ENCODE data around the gene SMOC2.

SMOC2 gene

DNA sequence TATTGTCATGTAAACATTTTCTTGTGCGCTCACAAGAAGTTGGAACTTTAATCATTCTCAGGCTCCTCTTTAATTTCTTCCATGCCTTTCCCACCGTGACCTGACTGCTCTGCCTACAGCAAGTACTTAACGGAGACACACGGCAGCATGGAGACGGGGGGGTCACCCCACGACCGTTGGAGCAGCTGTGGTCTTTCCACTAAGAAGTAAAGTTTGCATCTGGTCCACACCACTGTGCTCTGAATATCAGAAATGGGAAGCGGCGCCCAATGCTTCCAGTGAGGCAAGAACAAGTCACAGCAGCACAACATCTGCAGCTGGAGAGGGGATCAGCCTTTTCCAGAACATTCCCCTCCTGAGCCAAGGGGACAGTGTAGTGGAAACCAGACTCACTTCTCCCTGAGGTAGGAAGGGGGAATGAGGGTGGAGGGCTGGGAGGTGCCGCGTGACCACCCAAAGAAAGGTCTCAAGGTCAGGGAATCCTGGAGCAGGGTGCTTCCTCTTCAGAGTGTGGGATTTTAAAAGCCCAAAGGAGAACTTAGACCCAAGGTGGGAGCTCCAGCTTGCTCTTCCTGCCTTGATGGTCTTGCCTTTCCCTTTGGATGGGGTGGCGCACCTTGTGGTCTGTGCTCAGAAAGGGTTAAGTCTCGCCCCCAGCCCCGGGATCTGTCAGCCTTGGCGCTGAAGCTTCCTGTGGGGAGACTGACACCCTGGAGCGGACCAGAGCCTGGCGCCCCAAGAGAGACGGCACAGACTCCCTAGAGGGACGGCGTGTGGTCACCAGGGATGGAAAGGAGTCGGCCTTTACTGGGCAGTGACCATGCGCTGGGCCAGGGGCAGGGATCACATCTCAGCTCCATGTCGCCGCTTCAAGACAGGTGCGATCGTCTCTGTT, 25.6 kb upstream of the SMOC2 start:
- no peak for DNase-seq (ENCODE audit: low spot score)

DNA sequence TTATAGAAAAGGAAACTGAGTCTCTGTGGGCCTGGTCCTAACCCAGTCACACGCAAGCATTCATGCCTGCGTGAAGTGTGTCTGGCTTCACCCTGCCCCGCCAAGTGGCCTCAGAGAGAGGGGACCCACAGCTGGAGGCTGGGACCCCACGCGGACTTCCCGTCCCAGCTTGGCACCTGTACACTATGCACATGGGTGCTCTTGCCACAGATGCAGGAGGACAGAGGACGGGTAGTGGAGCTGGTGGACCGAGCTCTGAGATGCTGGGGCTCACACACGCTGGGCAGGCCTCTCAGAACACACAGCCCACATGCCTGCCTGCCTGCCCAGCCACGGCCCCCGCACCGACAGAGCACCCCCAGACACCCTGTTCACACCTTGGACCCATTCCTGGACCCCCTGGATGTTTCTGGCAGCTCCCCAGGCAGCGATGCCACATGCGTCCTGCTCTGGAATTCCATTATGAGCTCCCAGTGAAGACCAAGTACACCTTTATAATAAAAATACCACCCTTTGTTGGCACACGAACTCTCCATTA, 24.9 kb upstream of the SMOC2 start:
- DNase-seq (ENCODE audit: low spot score): no peak

DNA sequence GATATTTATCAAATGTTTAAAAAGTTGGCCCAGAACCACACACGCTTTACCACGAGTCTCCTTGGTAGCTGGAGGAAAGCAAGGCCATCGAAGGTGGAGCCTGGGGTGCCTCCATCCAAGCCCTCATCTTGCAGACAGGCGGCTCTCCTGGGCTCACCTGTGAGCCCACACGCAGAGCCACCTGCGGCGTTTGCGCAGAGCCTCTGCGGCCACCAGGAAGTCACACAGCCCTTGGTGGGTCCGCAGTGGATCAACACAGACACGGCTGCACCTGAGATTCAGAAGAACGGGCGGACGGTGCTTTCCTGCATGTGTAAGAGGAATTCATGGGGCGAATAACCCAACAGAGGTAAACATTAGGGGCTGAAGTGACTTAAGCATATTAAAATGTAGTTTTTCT, 24.5 kb upstream of the SMOC2 start:
- DNase-seq (ENCODE audit: low spot score): no peak

DNA sequence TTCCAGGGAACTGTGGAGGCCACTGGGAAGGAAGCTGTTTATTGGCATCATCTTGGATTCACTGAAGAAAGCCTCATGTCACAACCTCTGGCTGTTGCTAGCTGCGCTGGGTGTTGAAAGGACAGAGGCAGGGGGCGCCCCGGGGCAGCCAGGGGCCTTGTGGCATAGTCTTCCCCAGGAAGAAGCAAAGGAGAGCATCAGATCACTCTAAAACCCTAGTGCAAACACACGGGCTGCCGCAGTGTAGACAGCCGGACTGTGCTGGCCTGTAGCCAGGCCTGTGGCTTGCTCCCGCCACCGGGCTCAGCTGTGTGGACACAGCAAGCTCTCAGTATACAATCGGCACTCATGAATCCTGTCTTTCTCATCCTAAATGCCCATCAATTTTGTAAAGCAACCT, 23.8 kb upstream of the SMOC2 start:
- DNase-seq (ENCODE audit: low spot score): no peak

DNA sequence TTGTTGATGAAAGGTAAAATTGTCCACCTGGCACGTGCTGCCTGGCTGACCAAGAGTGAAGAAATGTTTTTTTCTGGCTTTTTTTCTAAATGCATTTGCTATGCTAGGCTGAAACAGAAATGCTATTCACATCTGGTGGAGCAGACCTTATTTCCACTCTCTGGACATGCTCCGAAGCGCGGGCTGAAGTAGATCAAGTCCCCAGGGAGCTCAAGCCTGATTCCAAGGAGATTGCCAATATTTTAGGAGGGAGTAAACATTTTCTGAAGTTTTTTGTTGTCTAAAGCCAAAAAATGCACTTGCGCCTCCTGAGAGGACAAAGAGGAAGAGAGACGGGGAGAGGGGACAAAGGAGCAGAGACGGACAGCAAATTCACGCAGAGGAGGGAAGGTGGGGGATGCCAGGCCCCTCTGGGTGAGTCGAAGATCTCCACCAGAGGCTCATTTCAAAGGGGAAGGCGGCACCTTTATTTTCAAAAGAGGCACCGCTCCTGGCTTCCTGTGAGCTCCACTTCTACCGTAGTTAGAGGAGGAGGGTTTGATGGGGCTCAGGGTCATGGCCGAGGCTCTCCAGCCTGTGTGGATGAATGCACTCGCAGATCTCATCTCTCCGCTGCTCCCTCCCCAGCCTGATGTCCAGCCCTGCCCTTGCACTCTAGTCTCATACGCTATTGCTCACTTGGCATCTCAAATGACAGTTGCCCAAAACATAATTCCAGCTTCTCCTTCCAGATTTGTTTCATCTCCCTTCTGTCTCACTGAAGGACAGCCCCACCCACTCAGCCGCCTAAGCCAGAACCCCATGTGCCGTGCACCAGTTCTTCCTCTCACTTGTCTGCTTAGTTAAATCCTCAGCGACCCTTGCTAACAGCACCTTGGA, 23.1 kb upstream of the SMOC2 start:
- DNase-seq (ENCODE audit: low spot score): no peak

DNA sequence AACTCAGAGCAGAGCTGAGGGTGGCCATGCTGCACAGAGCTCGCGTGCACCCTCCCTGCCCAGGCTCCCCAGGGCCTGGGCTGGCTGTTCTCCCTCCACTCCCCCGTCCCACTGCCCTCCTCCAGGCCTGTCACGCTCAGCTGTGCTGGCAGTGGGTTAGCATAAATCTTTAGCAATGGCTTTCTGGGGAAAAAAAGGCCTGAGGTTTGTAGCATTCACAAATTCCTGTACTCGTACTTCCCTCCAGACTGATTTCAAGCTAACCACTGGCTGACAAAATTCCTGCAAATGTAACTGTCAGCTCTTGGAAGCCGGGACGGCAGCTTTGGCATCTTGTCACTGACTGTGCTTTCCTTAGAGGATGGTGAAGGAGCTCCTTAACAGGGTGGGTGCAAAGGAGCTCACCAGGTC, 22.3 kb upstream of the SMOC2 start:
- DNase-seq (ENCODE audit: low spot score): no peak

DNA sequence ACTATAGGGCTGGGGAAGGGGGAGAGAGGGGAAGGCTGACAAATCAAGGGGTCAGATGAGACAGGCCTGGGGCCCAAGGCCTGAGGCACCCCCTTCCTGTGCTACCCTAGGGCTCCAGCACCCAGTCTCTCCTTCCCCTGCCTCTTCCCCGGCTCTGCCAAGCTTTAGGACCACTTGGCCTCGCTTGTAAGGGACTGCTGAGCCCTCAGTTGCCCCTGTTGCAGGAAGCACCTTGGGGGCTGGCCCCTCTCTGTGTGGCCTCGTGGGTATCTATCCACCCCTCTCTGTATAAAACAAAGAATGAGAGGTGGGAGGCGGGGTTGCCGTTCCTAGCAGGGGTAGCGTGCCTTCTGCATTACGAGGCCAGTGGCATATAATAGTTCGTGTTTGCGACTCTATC, 21.4 kb upstream of the SMOC2 start:
- DNase-seq (ENCODE audit: low spot score): no peak

DNA sequence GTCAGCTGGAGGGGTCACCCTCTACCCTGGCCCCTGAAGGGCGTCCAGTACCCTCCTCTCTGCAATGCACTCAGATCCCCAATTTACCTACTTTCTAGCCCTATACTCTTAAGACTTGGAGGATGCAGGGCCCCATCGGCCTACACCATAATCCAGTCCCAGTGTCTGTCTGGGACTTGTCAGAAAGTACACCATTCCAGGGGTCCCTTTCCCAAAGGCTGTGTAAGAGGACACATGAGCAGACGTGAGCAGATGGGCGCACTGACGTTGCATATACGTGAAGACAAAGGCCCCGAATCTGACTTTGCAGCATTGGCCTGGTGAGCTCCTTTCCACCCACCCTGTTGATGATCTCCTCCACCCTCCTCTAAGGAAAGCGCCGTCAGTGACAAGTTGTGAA, 20.9 kb upstream of the SMOC2 start:
- DNase-seq (ENCODE audit: low spot score): no peak

DNA sequence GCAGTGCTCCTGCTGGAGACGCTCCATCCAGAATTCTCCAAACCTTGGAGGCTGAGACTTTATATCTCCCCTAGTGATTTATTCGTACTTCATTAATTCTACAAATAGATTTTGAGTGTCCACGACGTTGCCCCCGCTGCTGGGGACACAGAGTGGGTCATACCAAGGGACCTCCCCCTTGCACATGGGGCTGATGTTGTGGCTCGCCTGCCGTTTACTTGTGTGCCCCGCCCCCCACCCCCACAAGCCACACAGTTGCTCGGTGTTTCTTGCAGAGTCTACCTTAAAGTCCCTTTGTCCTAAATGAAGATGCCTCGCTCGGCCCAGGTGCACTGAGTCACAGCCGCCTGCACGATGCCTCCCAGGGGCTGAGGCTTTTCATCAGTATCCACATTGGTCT, 20.3 kb upstream of the SMOC2 start:
- no peak for DNase-seq (ENCODE audit: low spot score)

DNA sequence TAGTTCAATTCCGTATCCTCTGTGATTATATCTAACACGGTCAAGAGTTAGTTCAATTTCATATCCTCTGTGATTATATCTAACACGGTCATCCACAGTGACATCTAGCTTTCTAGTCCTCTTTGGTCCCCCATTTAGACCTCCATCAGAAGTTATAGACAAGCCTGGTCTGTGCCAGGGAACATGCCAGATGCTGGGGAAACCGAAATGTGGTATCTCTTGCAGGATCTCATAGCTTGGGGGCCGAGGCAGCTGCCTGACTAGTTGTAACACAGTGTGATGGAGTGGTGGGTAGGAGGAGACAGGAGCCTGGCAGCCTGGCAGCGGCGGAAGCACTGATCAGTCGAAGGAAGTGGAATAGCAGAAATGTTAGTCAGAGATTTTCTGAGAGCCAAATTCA, 13.8 kb upstream of the SMOC2 start:
- DNase-seq (ENCODE audit: low spot score): no peak

DNA sequence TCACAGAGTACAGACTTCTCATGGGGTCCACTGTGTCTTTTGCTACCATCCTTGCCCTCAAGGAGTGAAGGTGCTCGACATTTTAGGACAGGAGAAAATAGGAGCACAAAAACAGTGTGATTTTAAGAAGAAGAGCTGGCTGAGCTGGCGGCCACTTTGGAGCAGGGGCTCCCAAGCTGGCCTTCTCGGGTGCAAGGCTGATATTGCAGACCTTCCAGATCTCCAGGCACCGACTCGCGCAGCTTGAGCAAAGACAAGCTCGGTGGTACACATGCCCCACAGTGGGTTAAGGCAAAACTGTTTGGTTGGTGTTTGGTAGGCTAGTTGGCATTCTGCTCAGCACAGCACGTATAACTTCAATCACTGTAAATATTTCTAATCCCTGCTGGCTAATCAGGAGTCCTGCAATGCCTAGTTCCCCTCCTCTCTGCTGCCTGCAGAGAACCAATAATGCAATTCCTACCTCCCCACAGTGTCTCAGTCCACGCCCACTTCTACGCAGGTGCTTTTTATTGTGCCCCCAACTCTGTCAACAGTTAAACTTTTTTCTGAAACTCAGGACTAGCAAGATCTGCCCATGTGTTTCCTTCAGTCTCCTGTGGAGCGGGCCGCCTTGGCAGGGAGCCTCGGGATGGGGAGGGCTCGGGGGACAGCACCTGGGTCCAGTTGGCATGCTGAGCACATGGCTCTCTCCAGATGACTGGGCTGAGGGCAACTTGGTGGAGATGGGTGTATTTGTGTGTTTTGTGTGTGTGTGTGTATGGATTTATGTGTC, 12.7 kb upstream of the SMOC2 start:
- DNase-seq (ENCODE audit: low spot score): no peak

DNA sequence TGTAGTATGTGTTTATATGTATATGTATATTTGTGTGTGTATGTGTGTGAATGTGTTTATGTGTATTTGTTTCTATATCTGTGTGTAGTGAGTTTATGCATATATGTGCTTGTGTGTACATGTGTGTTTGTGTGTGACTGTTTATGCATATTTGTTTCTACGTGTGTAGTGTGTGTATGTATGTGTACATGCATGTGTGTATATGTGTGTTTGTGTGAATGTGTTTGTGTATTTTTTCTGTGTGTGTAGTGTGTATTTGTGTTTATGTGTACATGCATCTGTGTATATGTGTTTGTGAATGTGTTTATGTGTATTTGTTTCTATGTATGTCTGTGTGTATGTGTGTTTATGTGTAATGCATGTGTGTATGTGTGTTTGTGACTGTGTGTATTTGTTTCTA, 12.1 kb upstream of the SMOC2 start:
- DNase-seq (ENCODE audit: low spot score): no peak

DNA sequence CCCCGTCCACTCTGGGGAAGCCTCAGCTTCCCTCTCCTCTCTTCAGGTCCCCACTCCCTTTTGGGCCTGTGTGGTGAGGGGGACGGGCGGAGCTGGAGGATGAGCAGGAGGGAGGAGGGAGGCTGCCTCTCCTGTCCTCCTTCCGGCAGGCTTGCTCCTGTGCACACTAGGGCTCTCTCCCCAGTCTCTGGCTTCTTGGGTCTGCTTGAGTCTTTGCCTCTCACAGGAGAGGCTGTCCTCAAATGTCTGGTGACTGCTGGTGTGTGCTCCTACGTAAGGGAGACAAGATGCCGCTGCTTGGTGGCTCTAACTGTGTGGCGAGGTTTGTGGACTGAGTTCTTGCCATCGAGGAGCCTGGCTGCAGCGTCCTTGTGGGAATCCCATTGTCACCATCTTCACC, 8.8 kb upstream of the SMOC2 start:
- DNase-seq (ENCODE audit: low spot score): no peak

DNA sequence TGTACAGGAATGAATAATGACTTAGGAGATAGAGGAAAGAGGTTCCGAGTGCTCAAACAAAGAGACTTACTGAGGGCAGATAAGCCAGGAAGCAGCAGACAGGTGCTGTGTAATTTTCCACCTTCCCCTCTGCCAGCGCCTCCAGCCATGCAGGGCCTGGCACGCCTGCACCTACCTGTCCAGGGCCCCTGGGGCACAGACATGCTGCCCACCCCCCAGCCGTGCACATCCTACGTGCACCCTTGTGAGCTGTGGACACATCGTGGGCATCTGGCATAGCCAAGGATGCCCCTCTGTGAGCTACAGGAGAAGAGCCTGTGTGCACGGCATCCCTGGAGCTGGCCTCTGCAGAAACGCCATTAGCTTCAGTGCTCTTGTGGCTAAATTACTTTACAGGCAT, 7.1 kb upstream of the SMOC2 start:
- no peak for DNase-seq (ENCODE audit: low spot score)

DNA sequence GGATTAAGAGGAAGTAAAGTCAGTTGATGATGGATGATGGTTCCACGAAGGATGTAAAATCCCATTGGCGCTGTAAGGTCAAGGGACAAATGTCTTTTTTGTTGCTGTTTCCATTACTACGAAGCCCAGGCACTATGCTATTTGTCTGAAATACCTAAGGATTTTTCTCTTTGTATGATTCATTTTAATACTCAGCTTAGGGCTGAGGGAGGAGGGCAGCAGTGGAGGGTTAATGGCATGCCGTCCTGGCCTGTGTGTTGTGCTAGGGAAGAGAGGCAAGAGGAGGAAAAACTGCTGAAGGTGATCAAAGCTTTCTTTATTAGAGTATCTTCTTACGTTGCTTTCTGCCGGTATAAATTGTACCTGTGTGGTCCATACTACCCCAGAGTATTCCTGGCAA, 6.5 kb upstream of the SMOC2 start:
- no peak for DNase-seq (ENCODE audit: low spot score)

DNA sequence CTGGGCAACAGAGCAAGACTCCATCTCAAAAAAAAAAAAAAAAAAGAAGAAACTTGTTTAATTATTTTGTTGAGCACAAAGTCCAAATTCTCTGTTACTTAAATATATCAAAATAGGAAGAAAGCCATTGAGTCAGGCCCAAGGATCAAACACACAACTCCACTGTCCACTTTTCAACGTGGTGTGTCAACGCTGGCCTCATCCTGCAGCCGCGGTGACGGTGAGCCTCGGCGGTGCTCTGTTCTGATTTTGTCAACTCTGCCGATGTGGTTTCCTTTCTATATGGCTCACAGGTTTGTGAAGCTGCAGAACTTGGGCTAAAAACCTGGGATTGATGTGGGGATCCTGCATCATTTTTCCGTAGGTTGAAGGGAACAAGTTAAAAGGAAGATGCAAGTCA, 3.2 kb upstream of the SMOC2 start:
- DNase-seq (ENCODE audit: low spot score): no peak

DNA sequence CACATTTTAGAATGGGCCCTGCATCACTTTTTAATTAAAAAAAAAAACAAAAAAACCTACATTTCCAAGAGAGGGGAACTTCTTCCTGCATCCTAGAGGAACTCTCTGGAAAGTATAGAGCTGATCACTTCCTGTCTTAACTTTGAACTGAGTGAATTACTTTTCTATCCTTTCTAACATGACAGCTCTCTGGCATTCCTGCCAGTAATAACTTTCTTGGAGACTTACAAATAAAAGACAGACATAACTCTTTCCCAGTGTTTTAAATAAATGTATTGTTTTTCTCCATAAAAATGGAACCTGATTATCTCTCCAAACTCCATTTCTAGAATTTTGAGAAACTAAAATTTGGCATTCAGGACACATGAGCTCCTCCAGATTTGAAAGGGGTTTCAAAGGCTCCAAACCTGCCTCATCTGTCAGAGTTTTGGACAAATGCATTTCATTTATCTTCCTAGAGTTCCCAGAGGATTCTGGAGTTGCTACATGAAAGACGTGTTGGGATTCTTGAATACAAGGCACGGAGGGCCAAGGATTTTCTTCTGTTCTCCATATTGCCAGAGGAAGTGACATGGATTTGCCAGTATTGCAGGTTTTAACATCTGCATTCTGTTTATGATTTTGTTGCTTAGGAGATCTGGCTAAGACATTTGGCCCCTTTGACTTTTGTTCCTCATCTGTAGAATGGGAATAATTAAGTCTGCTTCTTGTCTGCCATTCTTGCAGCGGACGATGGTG, 2.0 kb upstream of the SMOC2 start:
- no peak for DNase-seq (ENCODE audit: low spot score)

DNA sequence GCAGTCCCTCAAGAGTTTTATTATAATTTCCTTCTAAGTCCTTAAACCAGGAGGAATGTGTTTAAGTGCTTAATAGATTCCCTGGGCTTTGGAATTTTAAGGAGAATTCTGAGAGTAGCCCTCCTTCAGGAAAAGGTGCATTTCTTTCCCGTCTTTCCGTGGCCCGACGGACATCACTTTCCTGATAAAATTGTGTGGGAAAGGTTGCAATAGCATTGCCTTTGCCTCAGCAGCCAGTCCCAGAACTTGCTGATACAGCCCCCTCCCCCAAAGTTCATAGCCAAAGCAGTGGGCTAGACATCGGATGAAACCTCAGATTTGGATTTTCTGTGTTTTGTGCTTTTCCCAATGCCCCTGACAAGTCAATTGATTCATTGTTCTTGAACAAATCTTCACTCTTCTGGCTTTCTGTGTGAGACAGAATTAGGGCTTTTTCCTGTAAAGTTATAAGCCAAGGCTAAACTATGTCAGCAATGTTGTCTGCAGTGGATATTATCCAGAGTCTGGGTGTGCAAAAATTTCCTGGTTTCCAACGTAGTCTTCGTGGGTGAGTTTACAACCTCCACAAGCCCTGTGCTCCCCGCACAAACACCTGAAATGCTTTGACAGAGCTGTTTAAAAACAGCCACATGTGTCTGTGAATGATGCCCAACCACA, 1.1 kb upstream of the SMOC2 start:
- DNase-seq (ENCODE audit: low spot score): no peak

DNA sequence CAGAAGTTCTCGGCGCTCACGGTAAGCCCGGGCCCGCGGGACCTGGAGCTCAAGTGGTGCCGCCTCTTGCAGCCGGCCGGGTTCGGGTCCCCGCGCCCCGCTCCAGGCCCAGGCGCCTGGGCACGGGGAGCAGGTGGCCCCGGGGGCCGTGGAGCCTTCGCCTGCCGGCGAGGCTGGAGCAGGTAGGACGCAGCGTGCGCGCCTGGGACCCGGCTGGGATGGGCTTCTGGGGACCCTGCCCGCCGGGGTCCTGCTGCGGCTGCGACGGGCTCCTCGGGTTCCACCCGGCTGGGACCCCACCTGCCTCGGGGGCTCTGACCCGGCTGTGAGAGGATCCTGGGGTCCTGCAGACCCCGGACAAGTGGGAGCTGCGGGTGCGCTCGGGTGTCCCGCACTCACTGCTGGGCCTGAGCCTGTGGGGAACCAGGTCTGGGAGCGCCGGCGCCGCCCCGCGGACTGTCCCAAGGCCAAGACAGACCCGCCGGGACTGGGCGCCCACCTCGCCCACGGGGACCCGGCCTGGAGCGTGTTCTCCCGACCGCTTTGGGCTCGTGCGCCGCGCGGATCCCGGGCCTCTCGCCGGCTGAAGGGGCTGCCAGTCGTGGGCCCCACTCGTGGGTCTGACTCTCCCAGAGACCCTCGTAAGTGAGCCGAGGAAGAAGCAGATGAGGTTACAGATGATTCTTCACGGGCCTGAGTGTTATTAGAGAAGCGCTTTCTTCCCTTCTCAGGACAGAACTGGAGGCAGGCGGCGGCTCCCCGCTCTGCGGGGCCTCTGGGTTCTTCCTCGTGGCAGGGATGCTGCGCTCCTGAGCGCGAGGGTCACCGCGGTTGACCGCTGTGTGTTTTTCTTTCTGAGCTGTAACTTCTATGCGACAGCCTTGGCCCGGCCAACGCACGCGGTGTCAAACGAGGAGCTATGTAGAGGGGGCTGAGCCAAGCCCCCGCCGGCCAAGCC, 729 bp downstream of the SMOC2 start:
- DNase-seq (ENCODE audit: low spot score): no peak

DNA sequence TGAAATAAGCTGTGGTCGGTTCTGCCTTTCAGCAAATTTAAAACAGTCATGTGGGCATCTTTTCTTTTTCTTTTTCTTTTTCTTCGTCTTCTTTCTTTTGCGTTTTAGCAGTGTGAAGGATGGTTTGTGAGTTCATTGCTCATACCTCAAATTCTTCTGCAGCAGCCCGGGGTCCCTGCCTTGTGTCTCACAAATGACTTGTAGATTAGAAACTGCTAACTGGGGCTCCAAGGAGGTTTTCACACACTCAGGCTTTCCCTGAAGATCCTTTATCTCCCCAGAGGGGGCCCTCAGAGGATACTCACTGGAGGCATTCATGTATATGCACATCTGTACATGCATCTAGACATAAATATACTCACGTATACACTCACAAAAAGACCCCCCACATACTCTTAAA, 1.7 kb downstream of the SMOC2 start:
- no peak for DNase-seq (ENCODE audit: low spot score)

Measured in cerebellar cortex (tissue), 1 donor.